Astrocyte (in vitro differentiated cells and primary cell): Measurements from ENCODE around the gene PGBD4. TPM values are rescaled to one million over a fixed set of nuclear protein-coding genes. Genes with fewer than 3 reads are reported as not detected.

Source experiments
- DNase-seq: peaks from one replicate; pipeline ENCODE4 v3.0.0-alpha.2; 2010; ENCODE audit warnings: low read depth
- FAIRE-seq: peaks from 2 replicates; lab custom pipeline; 2011; peaks lifted over from hg19 to GRCh38; lab: Jason Lieb, UNC
- H2AFZ ChIP-seq: 2 replicates; pipeline ENCODE4 v1.6.0; 2012; ENCODE audit warnings: low read depth, low read length, inconsistent platforms
- H3K27ac ChIP-seq: 2 replicates; pipeline ENCODE4 v1.5.1; 2011; ENCODE audit warnings: low read depth, low read length, inconsistent platforms
- H3K27me3 ChIP-seq: 2 replicates; pipeline ENCODE4 v1.6.0; 2011; ENCODE audit warnings: low read length, inconsistent platforms; ENCODE audit not compliant: insufficient read depth
- H3K36me3 ChIP-seq: 2 replicates; pipeline ENCODE4 v1.5.1; 2011; ENCODE audit warnings: low read length, inconsistent platforms; ENCODE audit not compliant: insufficient read depth
- H3K4me1 ChIP-seq: 2 replicates; pipeline ENCODE4 v1.5.1; 2011; ENCODE audit warnings: low read length, inconsistent platforms; ENCODE audit not compliant: insufficient read depth
- H3K4me2 ChIP-seq: 2 replicates; pipeline ENCODE4 v1.6.0; 2012; ENCODE audit warnings: low read length, inconsistent platforms
- H3K4me3 ChIP-seq: 2 replicates; pipeline ENCODE4 v1.5.1; 2011; ENCODE audit warnings: low read depth, mild to moderate bottlenecking, low read length, inconsistent platforms; ENCODE audit not compliant: insufficient read depth
- H3K79me2 ChIP-seq: 2 replicates; pipeline ENCODE4 v1.6.0; 2012; ENCODE audit warnings: mild to moderate bottlenecking, low read length, inconsistent platforms; ENCODE audit not compliant: insufficient read depth
- H3K9ac ChIP-seq: 2 replicates; pipeline ENCODE4 v1.6.0; 2012; ENCODE audit warnings: mild to moderate bottlenecking, low read length, inconsistent platforms
- H3K9me3 ChIP-seq: 2 replicates; pipeline ENCODE4 v1.5.1; 2012; ENCODE audit warnings: low read depth, mild to moderate bottlenecking, low read length, inconsistent platforms; ENCODE audit not compliant: insufficient read depth
- H4K20me1 ChIP-seq: 2 replicates; pipeline ENCODE4 v1.6.0; 2012; ENCODE audit warnings: low read length, inconsistent platforms; ENCODE audit not compliant: insufficient read depth
- H3K27ac Mint-ChIP-seq: one replicate; pipeline ENCODE4 v1.8.0; 2021; ENCODE audit warnings: mild to moderate bottlenecking, mixed read lengths; ENCODE audit not compliant: unreplicated experiment
- H3K27me3 Mint-ChIP-seq: one replicate; pipeline ENCODE4 v1.8.0; 2021; ENCODE audit warnings: low read depth, mixed read lengths; ENCODE audit not compliant: unreplicated experiment
- H3K36me3 Mint-ChIP-seq: one replicate; pipeline ENCODE4 v1.8.0; 2021; ENCODE audit warnings: low read depth, mixed read lengths; ENCODE audit not compliant: unreplicated experiment
- H3K4me1 Mint-ChIP-seq: one replicate; pipeline ENCODE4 v1.8.0; 2021; ENCODE audit warnings: low read depth, mixed read lengths; ENCODE audit not compliant: unreplicated experiment
- H3K4me3 Mint-ChIP-seq: one replicate; pipeline ENCODE4 v1.8.0; 2021; ENCODE audit warnings: mild to moderate bottlenecking, moderate library complexity, mixed read lengths; ENCODE audit not compliant: unreplicated experiment
- H3K9me3 Mint-ChIP-seq: one replicate; pipeline ENCODE4 v1.8.0; 2021; ENCODE audit warnings: mild to moderate bottlenecking, mixed read lengths; ENCODE audit not compliant: unreplicated experiment
- CTCF ChIP-seq: IDR thresholded peaks from 2 replicates; pipeline ENCODE4 v1.5.1; 2011; ENCODE audit warnings: low read depth, mild to moderate bottlenecking, inconsistent platforms, low read length, moderate library complexity; ENCODE audit not compliant: insufficient read depth
- EZH2 ChIP-seq: IDR thresholded peaks from 2 replicates; pipeline ENCODE4 v1.6.1; 2012; ENCODE audit warnings: mild to moderate bottlenecking, low read length, inconsistent platforms; ENCODE audit not compliant: insufficient read depth
- total RNA-seq: library from RNA; stranded (reverse); gene quantifications from 2 replicates; pipeline ENCODE4 v1.2.1, GENCODE V29; 2021

Gene PGBD4
- total RNA-seq, 1 donor from 2014 or later, result 1.4 TPM

GRCh38 chr15:34154725-34155204, 52.9 kb downstream of the PGBD4 start:
- Histone ChIP-seq H3K4me2 (no peak overlapping the region), H3K4me1 (no peaks in the 10 kb centered on the region), H4K20me1 (no peaks in the 10 kb centered on the region), H3K27ac (peak overlapping the region; percentile 4), H3K36me3 (peaks cover 40% of the 10 kb centered on the region), H3K4me3 (no peak overlapping the region), H3K9me3 (peaks cover 15% of the 10 kb centered on the region), H2AFZ (no peak overlapping the region), H3K27me3 (no peaks in the 10 kb centered on the region), H3K79me2 (peaks cover 2% of the 10 kb centered on the region), H3K9ac (no peak overlapping the region)
- Mint-ChIP-seq H3K4me1 (peaks cover 5% of the 10 kb centered on the region), H3K4me3 (no peak overlapping the region), H3K27me3 (no peaks in the 10 kb centered on the region), H3K27ac (peak overlapping the region; percentile 88), H3K36me3 (peaks cover 79% of the 10 kb centered on the region), H3K9me3 (peaks cover 27% of the 10 kb centered on the region)
- FAIRE-seq (no peak), DNase-seq (peak; percentile 20)
- TF ChIP-seq CTCF, result no peak
- no peak for TF ChIP-seq EZH2

GRCh38 chr15:34155859-34156258, 54.0 kb downstream of the PGBD4 start:
- Mint-ChIP-seq H3K4me1 (peaks cover 5% of the 10 kb centered on the region), H3K27ac (no peak overlapping the region), H3K27me3 (no peaks in the 10 kb centered on the region), H3K9me3 (peaks cover 36% of the 10 kb centered on the region), H3K36me3 (peaks cover 79% of the 10 kb centered on the region), H3K4me3 (no peak overlapping the region)
- no peak overlapping the region for H2AFZ ChIP-seq
- no peaks in the 10 kb centered on the region for H3K4me1 ChIP-seq
- FAIRE-seq, result no peak
- H3K9me3 ChIP-seq, result peaks cover 18% of the 10 kb centered on the region
- H3K4me2 ChIP-seq, result no peak overlapping the region
- peaks cover 42% of the 10 kb centered on the region for H3K36me3 ChIP-seq
- DNase-seq, result no peak
- H3K79me2 ChIP-seq, result peaks cover 6% of the 10 kb centered on the region
- no peak for TF ChIP-seq CTCF
- no peak for TF ChIP-seq EZH2
- H3K27me3 ChIP-seq, result no peaks in the 10 kb centered on the region
- H4K20me1 ChIP-seq, result no peaks in the 10 kb centered on the region
- no peak overlapping the region for H3K27ac ChIP-seq
- H3K4me3 ChIP-seq, result no peak overlapping the region
- no peak overlapping the region for H3K9ac ChIP-seq

Other genes with a start within 250 kb of the PGBD4 start
- gene CHRM5, start 133.6 kb upstream of the PGBD4 start, total RNA-seq, result 0.07 TPM in 1 of 2 replicates, not detected in the other
- gene AVEN, start 62.9 kb upstream of the PGBD4 start, total RNA-seq, result 33.7 and 34.1 TPM in 2 replicates
- 120 and 157 TPM in 2 replicates for gene EMC7, start 221 bp upstream of the PGBD4 start, total RNA-seq
- gene KATNBL1, start 108.0 kb downstream of the PGBD4 start, total RNA-seq, result 45.7 and 54.6 TPM in 2 replicates
- gene EMC4, start 122.9 kb downstream of the PGBD4 start, total RNA-seq, result 94.1 and 104 TPM in 2 replicates
- gene SLC12A6, start 235.7 kb downstream of the PGBD4 start, total RNA-seq, result 15.8 and 17.8 TPM in 2 replicates
- gene NOP10, start 241.1 kb downstream of the PGBD4 start, total RNA-seq, result 209 and 224 TPM in 2 replicates
- gene NUTM1, start 241.2 kb downstream of the PGBD4 start, total RNA-seq, result not detected in 2 replicates